ENCODE data around the gene SLC44A2. TPM values are rescaled to one million over a fixed set of nuclear protein-coding genes. Genes with fewer than 3 reads are reported as not detected.

Gene SLC44A2
- total RNA-seq, 1 experiment from 2014 or later: 239 TPM

GRCh38 chr19:10612499-10613119 is 12.7 kb upstream of the SLC44A2 start:
- peak in 1 of 2 experiments; percentile 64 for DNase-seq
- ChIA-PET POLR2A (ENCODE audit: unreplicated experiment) (interaction anchor here (0.5 to 0.6 kb wide), 3 partner anchors 10 to 286 kb away, joined by 4 to 8 read pairs (median 4); partner anchors contain the start of gene CDKN2D), CTCF (no interaction called here)
- Histone ChIP-seq H3K4me3 (no peak overlapping the region), H3K36me3 (ENCODE audit: low read depth) (no peaks in the 10 kb centered on the region), H3K4me2 (no peak overlapping the region), H3K27me3 (ENCODE audit: insufficient read depth, low read depth) (no peaks in the 10 kb centered on the region), H3F3A (ENCODE audit: insufficient read depth, low read depth) (peaks cover 20% of the 10 kb centered on the region; the same call in 1 of the 2 replicates), H3K9me3 (ENCODE audit: insufficient read depth, low read depth) (no peaks in the 10 kb centered on the region), H2AFZ (no peak overlapping the region), H3K4me1 (replicated peaks; ENCODE audit: insufficient read depth) (peaks cover 15% of the 10 kb centered on the region), H3K79me2 (ENCODE audit: low read depth) (no peaks in the 10 kb centered on the region), H3K9me2 (ENCODE audit: insufficient read depth) (no peaks in the 10 kb centered on the region), H3K27ac (no peak overlapping the region), H4K20me1 (ENCODE audit: insufficient read depth) (no peaks in the 10 kb centered on the region)
- TF ChIP-seq CTCF (conservative IDR thresholded peaks at IDR 0.05) (no peak), EZH2 (IDR thresholded peaks at IDR 0.05; ENCODE audit: low read depth) (no peak)
- intact Hi-C loops (cut with micrococcal nuclease; ENCODE audit: unreplicated experiment): no loop called here
- no TSS peak for BruUV-seq (replicated peaks)

GRCh38 chr19:10615429-10616023 is 9.8 kb upstream of the SLC44A2 start:
- no peak overlapping the region for H3K4me2 ChIP-seq
- TF ChIP-seq CTCF (conservative IDR thresholded peaks at IDR 0.05) (no peak), EZH2 (IDR thresholded peaks at IDR 0.05; ENCODE audit: low read depth) (no peak)
- no peak overlapping the region for H2AFZ ChIP-seq
- no peaks in the 10 kb centered on the region for H3K9me3 ChIP-seq (ENCODE audit: insufficient read depth, low read depth)
- peak overlapping the region; percentile 99; the same call in 1 of the 2 replicates for H3K27ac ChIP-seq
- no peak for DNase-seq
- no peak overlapping the region for H3K4me3 ChIP-seq
- peaks cover 42% of the 10 kb centered on the region for H3F3A ChIP-seq (ENCODE audit: insufficient read depth, low read depth)
- H3K9me2 ChIP-seq (ENCODE audit: insufficient read depth): no peaks in the 10 kb centered on the region
- H3K36me3 ChIP-seq (ENCODE audit: low read depth): no peaks in the 10 kb centered on the region
- no TSS peak for BruUV-seq (replicated peaks)
- peaks cover 42% of the 10 kb centered on the region for H3K4me1 ChIP-seq (replicated peaks; ENCODE audit: insufficient read depth)
- no peaks in the 10 kb centered on the region for H3K79me2 ChIP-seq (ENCODE audit: low read depth)
- intact Hi-C loops (cut with micrococcal nuclease; ENCODE audit: unreplicated experiment): no loop called here
- ChIA-PET CTCF (interaction anchor here (0.7 kb wide), 1 partner anchor 13 kb away, joined by 3 read pairs; no protein-coding TSS in a partner anchor), POLR2A (ENCODE audit: unreplicated experiment) (no interaction called here)
- H3K27me3 ChIP-seq (ENCODE audit: insufficient read depth, low read depth): no peaks in the 10 kb centered on the region
- H4K20me1 ChIP-seq (ENCODE audit: insufficient read depth): no peaks in the 10 kb centered on the region

- TSS peak; percentile 74 for BruUV-seq (replicated peaks)
- Histone ChIP-seq H3K27ac (peak overlapping the region; percentile 99), H3K9me2 (ENCODE audit: insufficient read depth) (no peaks in the 10 kb centered on the region), H4K20me1 (ENCODE audit: insufficient read depth) (no peaks in the 10 kb centered on the region), H3K27me3 (ENCODE audit: insufficient read depth, low read depth) (no peaks in the 10 kb centered on the region), H3K79me2 (ENCODE audit: low read depth) (0 out of 2 replicates have a peak, but pooled peaks cover 6% of the 10 kb centered on the region), H3K4me2 (peak overlapping the region; percentile 60), H2AFZ (no peak overlapping the region), H3K4me3 (peak overlapping the region; percentile 21; the same call in 1 of the 2 replicates), H3K9me3 (ENCODE audit: insufficient read depth, low read depth) (no peaks in the 10 kb centered on the region), H3K36me3 (ENCODE audit: low read depth) (no peaks in the 10 kb centered on the region), H3F3A (ENCODE audit: insufficient read depth, low read depth) (peaks cover 51% of the 10 kb centered on the region), H3K4me1 (replicated peaks; ENCODE audit: insufficient read depth) (peaks cover 56% of the 10 kb centered on the region)
- DNase-seq: peak; percentile 82 to 99
- intact Hi-C loops (cut with micrococcal nuclease; ENCODE audit: unreplicated experiment): loop anchor here (1.0 kb wide), 2 partner anchors 8 to 13 kb away; partner anchors contain the start of gene SLC44A2
- ChIA-PET CTCF (interaction anchor here (0.5 to 1.7 kb wide), 3 partner anchors 12 to 36 kb away, joined by 7 to 9 read pairs (median 8); no protein-coding TSS in a partner anchor), POLR2A (ENCODE audit: unreplicated experiment) (no interaction called here)
- TF ChIP-seq CTCF (conservative IDR thresholded peaks at IDR 0.05): no peak
- TF ChIP-seq EZH2 (IDR thresholded peaks at IDR 0.05; ENCODE audit: low read depth): no peak
Measured at GRCh38 chr19:10617409-10618121, 7.8 kb upstream of the SLC44A2 start.
